IMR-90 (cell line): ENCODE data around the gene LMTK2. TPM values are rescaled to one million over a fixed set of nuclear protein-coding genes. Genes with fewer than 3 reads are reported as not detected.

Source experiments
- ATAC-seq: fragments of 200-7000 bp; cut with Tn5 transposase; 2 replicates; pipeline ENCODE4 v1.9.1; 2020; ENCODE audit warnings: low read depth, mild to moderate bottlenecking, moderate library complexity
- BruUV-seq: library from RNA; stranded (reverse); fragments of 400-500 nt; replicated peaks from 2 replicates; lab custom pipeline; 2021; lab: Mats Ljungman, UMichigan
- CTCF ChIA-PET: fragments of 300-600 bp; formaldehyde crosslinking; extraction: SDS; loops from one replicate; lab custom pipeline; 2021; ENCODE audit warnings: antibody characterized with exemption; lab: Yijun Ruan, JAX
- POLR2A ChIA-PET: fragments of 300-600 bp; sonication (Branson Sonifier 250); formaldehyde crosslinking; loops from one replicate; lab custom pipeline; 2022; ENCODE audit warnings: antibody characterized with exemption; ENCODE audit not compliant: unreplicated experiment; lab: Charles Lee
- DNase-seq: peaks from one replicate; pipeline ENCODE4 v3.0.0; 2013
- H2AFZ ChIP-seq: replicated peaks from 2 replicates; pipeline ENCODE3; 2013; ENCODE audit warnings: low read length, mild to moderate bottlenecking; ENCODE audit not compliant: poor library complexity
- H2AK5ac ChIP-seq: 2 replicates; pipeline ENCODE4 v1.6.1; 2013; ENCODE audit warnings: low read depth, low read length, inconsistent platforms
- H2AK9ac ChIP-seq: replicated peaks from 2 replicates; pipeline ENCODE3; 2013; ENCODE audit warnings: mild to moderate bottlenecking, low read depth, low read length, moderate library complexity; ENCODE audit not compliant: poor library complexity
- H2BK120ac ChIP-seq: 2 replicates; pipeline ENCODE4 v1.6.1; 2013; ENCODE audit warnings: low read depth, low read length, inconsistent platforms
- H2BK15ac ChIP-seq: 3 replicates; pipeline ENCODE4 v1.6.1; 2013; ENCODE audit warnings: low read depth, low read length, inconsistent platforms
- H2BK20ac ChIP-seq: 2 replicates; pipeline ENCODE4 v1.6.1; 2013; ENCODE audit warnings: low read depth, mild to moderate bottlenecking, inconsistent platforms, low read length, moderate library complexity
- H2BK5ac ChIP-seq: 2 replicates; pipeline ENCODE4 v1.6.1; 2013; ENCODE audit warnings: mild to moderate bottlenecking, low read depth, low read length, inconsistent platforms; ENCODE audit not compliant: poor library complexity, severe bottlenecking
- H3K14ac ChIP-seq: replicated peaks from 2 replicates; pipeline ENCODE4 v1.6.1; 2013; ENCODE audit warnings: low read depth, low read length, inconsistent platforms
- H3K18ac ChIP-seq: 2 replicates; pipeline ENCODE4 v1.6.1; 2013; ENCODE audit warnings: low read depth, low read length, control low read depth
- H3K23ac ChIP-seq: 2 replicates; pipeline ENCODE4 v1.6.1; 2013; ENCODE audit warnings: low read depth, low read length, inconsistent platforms
- H3K27ac ChIP-seq: 2 replicates; pipeline ENCODE4 v1.5.1; 2013; ENCODE audit warnings: mild to moderate bottlenecking, control low read depth, low read length; ENCODE audit not compliant: insufficient read depth
- H3K27me3 ChIP-seq: 2 replicates; pipeline ENCODE4 v1.6.1; 2013; ENCODE audit warnings: low read length; ENCODE audit not compliant: control insufficient read depth, insufficient read depth
- H3K36me3 ChIP-seq: 2 replicates; pipeline ENCODE4 v1.6.1; 2013; ENCODE audit warnings: low read length, mixed read lengths; ENCODE audit not compliant: control insufficient read depth, insufficient read depth
- H3K4ac ChIP-seq: 2 replicates; pipeline ENCODE4 v1.6.1; 2013; ENCODE audit warnings: low read depth, low read length, inconsistent platforms
- H3K4me1 ChIP-seq: 2 replicates; pipeline ENCODE4 v1.6.1; 2013; ENCODE audit warnings: low read length, mixed read lengths; ENCODE audit not compliant: control insufficient read depth, insufficient read depth
- H3K4me2 ChIP-seq: 2 replicates; pipeline ENCODE4 v1.6.1; 2013; ENCODE audit warnings: low read depth, mild to moderate bottlenecking, control low read depth, low read length, moderate library complexity
- H3K4me3 ChIP-seq: 2 replicates; pipeline ENCODE4 v1.5.1; 2013; ENCODE audit warnings: low read depth, mild to moderate bottlenecking, control low read depth, low read length, moderate library complexity; ENCODE audit not compliant: insufficient read depth
- H3K56ac ChIP-seq: 2 replicates; pipeline ENCODE4 v1.6.1; 2013; ENCODE audit warnings: low read length, inconsistent platforms; ENCODE audit not compliant: insufficient read depth; ENCODE audit errors: extremely low read depth
- H3K79me1 ChIP-seq, 2 experiments: 2 replicates each; pipeline ENCODE4 v1.6.1; 2013; ENCODE audit warnings: low read length in 2 of 2, inconsistent platforms in 1 of 2, low read depth in 1 of 2
- H3K9ac ChIP-seq: 2 replicates; pipeline ENCODE4 v1.6.1; 2013; ENCODE audit warnings: low read depth, low read length, control low read depth
- H3K9me1 ChIP-seq: 2 replicates; pipeline ENCODE4 v1.6.1; 2013; ENCODE audit warnings: low read length, inconsistent platforms; ENCODE audit not compliant: insufficient read depth
- H3K9me3 ChIP-seq: 2 replicates; pipeline ENCODE4 v1.6.1; 2013; ENCODE audit warnings: low read length; ENCODE audit not compliant: control insufficient read depth, insufficient read depth
- H4K20me1 ChIP-seq: 2 replicates; pipeline ENCODE4 v1.6.1; 2013; ENCODE audit warnings: low read length, inconsistent platforms; ENCODE audit not compliant: insufficient read depth
- H4K5ac ChIP-seq: 2 replicates; pipeline ENCODE4 v1.6.1; 2013; ENCODE audit warnings: mild to moderate bottlenecking, low read depth, low read length, control low read depth
- H4K8ac ChIP-seq, 2 experiments: 2 replicates each; pipeline ENCODE4 v1.6.1; 2013; ENCODE audit warnings: low read depth in 2 of 2, low read length in 2 of 2, control low read depth in 1 of 2, inconsistent platforms in 1 of 2
- H4K91ac ChIP-seq: 2 replicates; pipeline ENCODE4 v1.6.1; 2013; ENCODE audit warnings: low read depth, low read length, inconsistent platforms; ENCODE audit not compliant: insufficient read depth
- CEBPB ChIP-seq: IDR thresholded peaks from 2 replicates; pipeline ENCODE4 v1.6.1; 2012; ENCODE audit warnings: low read depth, low read length, improper control_type of control experiment
- CHD1 ChIP-seq: IDR thresholded peaks from 2 replicates; pipeline ENCODE4 v1.6.1; 2012; ENCODE audit warnings: low read depth, low read length, improper control_type of control experiment
- FOS ChIP-seq: fragments of 150-350 bp; IDR thresholded peaks from 2 replicates; pipeline ENCODE4 v1.6.1; 2016; ENCODE audit warnings: low read depth, low read length
- MAFK ChIP-seq: IDR thresholded peaks from 2 replicates; pipeline ENCODE4 v1.6.1; 2012; ENCODE audit warnings: low read depth, low read length, improper control_type of control experiment
- MAZ ChIP-seq: IDR thresholded peaks from 2 replicates; pipeline ENCODE4 v1.6.1; 2012; ENCODE audit warnings: low read depth, mild to moderate bottlenecking, low read length, improper control_type of control experiment, moderate library complexity, borderline replicate concordance
- MXI1 ChIP-seq: IDR thresholded peaks from 2 replicates; pipeline ENCODE4 v1.6.1; 2012; ENCODE audit warnings: low read depth, mild to moderate bottlenecking, low read length, moderate library complexity, borderline replicate concordance
- NFE2L2 ChIP-seq: fragments of 150-350 bp; IDR thresholded peaks from 2 replicates; pipeline ENCODE4 v1.6.1; 2016; ENCODE audit warnings: low read depth, mild to moderate bottlenecking, low read length
- RAD21 ChIP-seq: IDR thresholded peaks from 2 replicates; pipeline ENCODE4 v1.6.1; 2012; ENCODE audit warnings: low read length, improper control_type of control experiment
- RCOR1 ChIP-seq: IDR thresholded peaks from 2 replicates; pipeline ENCODE4 v1.6.1; 2012; ENCODE audit warnings: mild to moderate bottlenecking, low read length, improper control_type of control experiment; ENCODE audit not compliant: insufficient replicate concordance
- SMC3 ChIP-seq: fragments of 150-350 bp; IDR thresholded peaks from 2 replicates; pipeline ENCODE4 v1.6.1; 2016; ENCODE audit warnings: low read depth, mild to moderate bottlenecking, antibody characterized with exemption, low read length, moderate library complexity
- WGBS, 2 experiments: methylation state at CpG; one replicate each; pipeline versions ENCODE4 v1.1.5 to v1.1.7; 2013; ENCODE audit warnings: missing lambda C conversion rate in 2 of 2; ENCODE audit not compliant: insufficient read length in 1 of 2; ENCODE audit errors: extremely low coverage in 2 of 2; 5-methylcytosine and 5-hydroxymethylcytosine counted together
- dilution Hi-C: fragments of 300-500 bp; cut with HindIII; formaldehyde crosslinking; loops from one replicate; pipeline ENCODE4 v1.14.3; 2018; ENCODE audit warnings: low sequenced_read_pairs; ENCODE audit not compliant: unreplicated experiment
- in situ Hi-C: fragments of 300-500 bp; cut with MboI; formaldehyde crosslinking; loops from 3 replicates; pipeline ENCODE4 v1.14.3; 2019; ENCODE audit warnings: low sequenced_read_pairs, inconsistent platforms, mixed read lengths
- intact Hi-C: fragments of 100-400 bp; cut with micrococcal nuclease; formaldehyde crosslinking; loops from 2 replicates; pipeline ENCODE4 v1.10.0; 2022
- polyA plus RNA-seq, 3 experiments: library from polyadenylated mRNA; depleted of rRNA; stranded (reverse); fragments of >200 nt; gene quantifications; 2 replicates each; pipeline ENCODE4 v1.2.3, GENCODE V29; 2012; ENCODE audit warnings: low replicate concordance in 1 of 3
- total RNA-seq: library from RNA; depleted of rRNA; stranded (reverse); fragments of >200 nt; gene quantifications from 2 replicates; pipeline ENCODE4 v1.2.3, GENCODE V29; 2012
- TF ChIP-seq, protein P1 (sequence below): conservative IDR thresholded peaks from 2 replicates; pipeline ENCODE4 v1.5.1; 2012; ENCODE audit warnings: mild to moderate bottlenecking, low read depth, low read length, improper control_type of control experiment
- TF ChIP-seq, protein P2 (sequence below): fragments of 150-350 bp; IDR thresholded peaks from 2 replicates; pipeline ENCODE4 v1.6.1; 2017; ENCODE audit warnings: mild to moderate bottlenecking, antibody characterized with exemption, low read length, low read depth

The LMTK2 gene
- total and polyA plus RNA-seq, 2 of the 4 experiments (the other 2 are of a cell fraction): 4.4 to 5.0 TPM

- TF ChIP-seq, protein P1, sequence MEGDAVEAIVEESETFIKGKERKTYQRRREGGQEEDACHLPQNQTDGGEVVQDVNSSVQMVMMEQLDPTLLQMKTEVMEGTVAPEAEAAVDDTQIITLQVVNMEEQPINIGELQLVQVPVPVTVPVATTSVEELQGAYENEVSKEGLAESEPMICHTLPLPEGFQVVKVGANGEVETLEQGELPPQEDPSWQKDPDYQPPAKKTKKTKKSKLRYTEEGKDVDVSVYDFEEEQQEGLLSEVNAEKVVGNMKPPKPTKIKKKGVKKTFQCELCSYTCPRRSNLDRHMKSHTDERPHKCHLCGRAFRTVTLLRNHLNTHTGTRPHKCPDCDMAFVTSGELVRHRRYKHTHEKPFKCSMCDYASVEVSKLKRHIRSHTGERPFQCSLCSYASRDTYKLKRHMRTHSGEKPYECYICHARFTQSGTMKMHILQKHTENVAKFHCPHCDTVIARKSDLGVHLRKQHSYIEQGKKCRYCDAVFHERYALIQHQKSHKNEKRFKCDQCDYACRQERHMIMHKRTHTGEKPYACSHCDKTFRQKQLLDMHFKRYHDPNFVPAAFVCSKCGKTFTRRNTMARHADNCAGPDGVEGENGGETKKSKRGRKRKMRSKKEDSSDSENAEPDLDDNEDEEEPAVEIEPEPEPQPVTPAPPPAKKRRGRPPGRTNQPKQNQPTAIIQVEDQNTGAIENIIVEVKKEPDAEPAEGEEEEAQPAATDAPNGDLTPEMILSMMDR: no peak
These were observed 105.9 kb downstream of the LMTK2 start (continued) for GRCh38 chr7:98212532-98213041.

GRCh38 chr7:98213296-98213887, 106.7 kb downstream of the LMTK2 start:
- 100% methylated on average over 1 of the region's 8 CpGs; no CpG with 5 or more reads in 1 of the 2 experiments for WGBS, 2 experiments
- no peak overlapping the region for H2BK15ac ChIP-seq
- no peak overlapping the region for H2BK5ac ChIP-seq
- H3K4me3 ChIP-seq: no peak overlapping the region
- dilution Hi-C loops: no loop called here
- no peak overlapping the region for H4K5ac ChIP-seq
- no peak overlapping the region for H2AFZ ChIP-seq
- no peaks in the 10 kb centered on the region for H3K27me3 ChIP-seq
- H4K8ac ChIP-seq: no peak overlapping the region
- H2AK5ac ChIP-seq: no peak overlapping the region
- no peak overlapping the region for H3K23ac ChIP-seq
- H2BK120ac ChIP-seq: no peak overlapping the region
- H2AK9ac ChIP-seq: no peak overlapping the region
- H3K9me1 ChIP-seq: no peaks in the 10 kb centered on the region
- in situ Hi-C loops: no loop called here
- H3K4me2 ChIP-seq: no peak overlapping the region
- H3K14ac ChIP-seq: no peak overlapping the region
- TF ChIP-seq FOS (no peak), RAD21 (no peak), NFE2L2 (no peak), MAFK (no peak), MAZ (no peak), MXI1 (no peak), RCOR1 (no peak), CHD1 (no peak), SMC3 (no peak), CEBPB (no peak)
- TF ChIP-seq, protein P2, sequence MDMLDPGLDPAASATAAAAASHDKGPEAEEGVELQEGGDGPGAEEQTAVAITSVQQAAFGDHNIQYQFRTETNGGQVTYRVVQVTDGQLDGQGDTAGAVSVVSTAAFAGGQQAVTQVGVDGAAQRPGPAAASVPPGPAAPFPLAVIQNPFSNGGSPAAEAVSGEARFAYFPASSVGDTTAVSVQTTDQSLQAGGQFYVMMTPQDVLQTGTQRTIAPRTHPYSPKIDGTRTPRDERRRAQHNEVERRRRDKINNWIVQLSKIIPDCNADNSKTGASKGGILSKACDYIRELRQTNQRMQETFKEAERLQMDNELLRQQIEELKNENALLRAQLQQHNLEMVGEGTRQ: no peak
- no peaks in the 10 kb centered on the region for H4K20me1 ChIP-seq
- H3K56ac ChIP-seq: no peak overlapping the region
- DNase-seq (no peak), ATAC-seq (no peak)
- H3K79me1 ChIP-seq: no peaks in the 10 kb centered on the region
- no peaks in the 10 kb centered on the region for H3K4me1 ChIP-seq
- no TSS peak for BruUV-seq
- intact Hi-C loops: no loop called here
- no peak overlapping the region for H3K18ac ChIP-seq
- no peak overlapping the region for H4K91ac ChIP-seq
- H3K36me3 ChIP-seq: peaks cover 14% of the 10 kb centered on the region
- no peak overlapping the region for H2BK20ac ChIP-seq
- H3K9ac ChIP-seq: no peak overlapping the region
- no peaks in the 10 kb centered on the region for H3K9me3 ChIP-seq
- CTCF ChIA-PET: no interaction called here
- H3K27ac ChIP-seq: no peak overlapping the region
- no peak overlapping the region for H3K4ac ChIP-seq
- POLR2A ChIA-PET: no interaction called here
